HG02678 (cell line): ENCODE results near the gene XRCC6.
"Not testable (repeated sequence)": the region's sequence is repeated elsewhere in the genome, so short reads cannot be mapped to it uniquely, and the experiment has no call there.

Experiments
- ATAC-seq: cut with Tn5 transposase; IDR thresholded peaks from one replicate; pipeline ENCODE4 v1.9.1; 2021; ENCODE audit warnings: mild to moderate bottlenecking, moderate library complexity; ENCODE audit not compliant: unreplicated experiment

XRCC6 gene

GRCh38 chr22:41598081-41598480 is 23.0 kb upstream of the XRCC6 start:
- ATAC-seq: no peak

GRCh38 chr22:41598891-41599635 is 22.0 kb upstream of the XRCC6 start:
- ATAC-seq: no peak

- no peak for ATAC-seq
Observed at GRCh38 chr22:41600976-41601375, 20.1 kb upstream of the XRCC6 start.

- peak; percentile 83 for ATAC-seq
Observed at GRCh38 chr22:41603873-41604332, 17.2 kb upstream of the XRCC6 start.

- ATAC-seq: no peak
Observed at GRCh38 chr22:41608386-41608785, 12.7 kb upstream of the XRCC6 start.

- no peak for ATAC-seq
Observed at GRCh38 chr22:41612603-41613306, 8.3 kb upstream of the XRCC6 start.

GRCh38 chr22:41613456-41613855 is 7.6 kb upstream of the XRCC6 start:
- ATAC-seq: no peak

- peak; percentile 11 for ATAC-seq
Observed at GRCh38 chr22:41619979-41620588, 1.0 kb upstream of the XRCC6 start.

GRCh38 chr22:41620589-41621098 is 451 bp upstream of the XRCC6 start, which contains the start of gene DESI1:
Gene DESI1 (minus strand): TSS chr22:41621043. CDS start chr22:41620839, 204 bp downstream.
- no peak for ATAC-seq

GRCh38 chr22:41621911-41622179 is 750 bp downstream of the XRCC6 start:
- ATAC-seq: no peak

- no peak for ATAC-seq
Observed at GRCh38 chr22:41625577-41625976, 4.5 kb downstream of the XRCC6 start.

GRCh38 chr22:41631115-41631514 is 10.0 kb downstream of the XRCC6 start:
- not testable (repeated sequence) for ATAC-seq

GRCh38 chr22:41631615-41632014 is 10.5 kb downstream of the XRCC6 start:
- not testable (repeated sequence) for ATAC-seq

GRCh38 chr22:41634610-41635009 is 13.5 kb downstream of the XRCC6 start:
- not testable (repeated sequence) for ATAC-seq

- no peak for ATAC-seq
Observed at GRCh38 chr22:41636467-41636866, 15.4 kb downstream of the XRCC6 start.

GRCh38 chr22:41637623-41638022 is 16.5 kb downstream of the XRCC6 start:
- not testable (repeated sequence) for ATAC-seq

- ATAC-seq: no peak
Observed at GRCh38 chr22:41638124-41638523, 17.0 kb downstream of the XRCC6 start.

- ATAC-seq: no peak
Observed at GRCh38 chr22:41638748-41639147, 17.7 kb downstream of the XRCC6 start.

- ATAC-seq: no peak
Observed at GRCh38 chr22:41641854-41642253, 20.8 kb downstream of the XRCC6 start.

- ATAC-seq: no peak
Observed at GRCh38 chr22:41642331-41643110, 21.4 kb downstream of the XRCC6 start.

GRCh38 chr22:41647771-41648170 is 26.7 kb downstream of the XRCC6 start:
- no peak for ATAC-seq
